Breast epithelium (tissue), 4 donors: ENCODE results near the gene RPS28. TPM values are rescaled to one million over a fixed set of nuclear protein-coding genes. Genes with fewer than 3 reads are reported as not detected.

Experiments
- DNase-seq, 2 donors: peaks; one replicate each; pipeline ENCODE4 v3.0.0-alpha.2; 2019; ENCODE audit warnings: low spot score in 2 of 2
- H3K27ac ChIP-seq, 2 donors: fragments of 200-600 bp; sonication (generic) in 1 of 2; one replicate each; pipeline ENCODE4 v1.5.1; 2016 to 2019; ENCODE audit warnings: mild to moderate bottlenecking in 1 of 2
- H3K27me3 ChIP-seq, 2 donors: fragments of 200-600 bp; sonication (generic) in 1 of 2; one replicate each; pipeline versions ENCODE4 v1.5.1 to v1.6.0; 2017 to 2019; ENCODE audit warnings: control low read depth in 1 of 2, mild to moderate bottlenecking in 1 of 2
- H3K36me3 ChIP-seq: fragments of 200-600 bp; one replicate; pipeline ENCODE4 v1.5.1; 2019
- H3K4me1 ChIP-seq, 2 donors: fragments of 200-600 bp; sonication (generic); one replicate each; pipeline ENCODE4 v1.5.1; 2016 to 2019; ENCODE audit warnings: control low read depth in 1 of 2
- H3K4me3 ChIP-seq, 3 donors: fragments of 200-600 bp; sonication (generic); 1 replicate in 2 of 3; 2 replicates in 1 of 3; pipeline ENCODE4 v1.5.1; 2016 to 2019; ENCODE audit warnings: mild to moderate bottlenecking in 3 of 3, moderate library complexity in 2 of 3
- H3K9me3 ChIP-seq, 2 donors: fragments of 200-600 bp; sonication (generic) in 1 of 2; one replicate each; pipeline ENCODE4 v1.5.1; 2016 to 2019; ENCODE audit warnings: control low read depth in 1 of 2
- POLR2A ChIP-seq: fragments of 450-650 bp; IDR thresholded peaks from one replicate; pipeline ENCODE4 v1.6.1; 2016; ENCODE audit warnings: antibody characterized with exemption, mild to moderate bottlenecking, moderate library complexity
- POLR2AphosphoS5 ChIP-seq, 3 donors: sonication (generic); formaldehyde crosslinking; IDR thresholded peaks; one replicate each; pipeline ENCODE4 v1.6.1; 2017; ENCODE audit warnings: antibody characterized with exemption in 3 of 3
- intact Hi-C: fragments of 100-400 bp; cut with DNase I; formaldehyde crosslinking; loops from one replicate; pipeline ENCODE4 v1.15.1; 2023; ENCODE audit warnings: low total_unique reads
- total RNA-seq, 3 donors: library from RNA; depleted of rRNA; stranded (reverse); fragments of >200 nt; gene quantifications; one replicate each; pipeline ENCODE4 v1.1.0, GENCODE V29; 2016
- TF ChIP-seq, protein P1 (sequence below), 3 donors: fragments of 450-650 bp; IDR thresholded peaks; one replicate each; pipeline ENCODE4 v1.5.1; 2016 to 2017; ENCODE audit warnings: antibody characterized with exemption in 3 of 3, mild to moderate bottlenecking in 3 of 3, moderate library complexity in 3 of 3

RPS28 gene
- total RNA-seq, 3 donors from 2014 or later, result 676 to 1,337 (median 789) TPM

DNA sequence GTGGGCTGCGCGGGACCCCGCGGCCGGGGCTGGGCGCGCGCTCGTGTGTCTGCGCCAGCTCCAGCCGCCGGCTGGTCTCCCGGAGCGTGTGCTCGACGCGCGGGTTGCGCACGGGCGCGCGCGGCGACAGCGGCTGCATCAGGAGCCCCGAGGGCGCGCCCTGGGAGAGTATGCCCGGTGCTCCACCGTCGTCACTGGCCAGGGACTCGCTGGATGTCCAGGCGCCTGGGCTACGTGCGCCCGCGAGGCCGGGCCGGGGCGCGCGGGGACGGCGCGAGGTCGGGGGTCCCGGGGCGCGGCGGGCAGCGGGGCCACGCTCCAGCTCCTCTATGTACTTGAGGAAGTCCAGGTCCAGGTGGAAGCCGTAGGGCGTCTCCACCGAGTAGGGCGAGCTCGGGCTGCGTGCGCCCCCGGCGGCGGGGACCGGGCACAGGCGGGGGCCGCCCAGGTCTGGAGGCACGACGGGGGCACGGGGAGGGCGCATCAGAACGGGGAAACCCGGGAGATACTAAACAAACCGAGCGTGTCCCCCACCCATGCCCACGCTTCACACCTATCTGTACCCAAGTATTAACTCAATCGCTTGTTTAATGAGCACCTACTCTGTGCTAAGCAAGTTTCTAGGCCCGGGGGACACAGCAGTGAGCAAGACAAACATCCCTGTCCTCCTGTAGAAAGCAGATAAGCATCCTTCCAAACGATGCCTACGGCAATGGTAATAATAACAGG, 14.2 kb downstream of the RPS28 start:
- Histone ChIP-seq H3K27ac (no peak overlapping the region), H3K4me3 (peak overlapping the region; percentile 1 to 70 (median 46)), H3K4me1 (peaks cover 7 to 8% of the 10 kb centered on the region in 2 donors), H3K36me3 (no peaks in the 10 kb centered on the region), H3K9me3 (no peaks in the 10 kb centered on the region), H3K27me3 (peaks cover 10 to 35% of the 10 kb centered on the region in 2 donors)
- no peak for DNase-seq
- TF ChIP-seq POLR2AphosphoS5 (IDR thresholded peaks at IDR 0.05) (no peak), POLR2A (no peak)
- TF ChIP-seq, protein P1, sequence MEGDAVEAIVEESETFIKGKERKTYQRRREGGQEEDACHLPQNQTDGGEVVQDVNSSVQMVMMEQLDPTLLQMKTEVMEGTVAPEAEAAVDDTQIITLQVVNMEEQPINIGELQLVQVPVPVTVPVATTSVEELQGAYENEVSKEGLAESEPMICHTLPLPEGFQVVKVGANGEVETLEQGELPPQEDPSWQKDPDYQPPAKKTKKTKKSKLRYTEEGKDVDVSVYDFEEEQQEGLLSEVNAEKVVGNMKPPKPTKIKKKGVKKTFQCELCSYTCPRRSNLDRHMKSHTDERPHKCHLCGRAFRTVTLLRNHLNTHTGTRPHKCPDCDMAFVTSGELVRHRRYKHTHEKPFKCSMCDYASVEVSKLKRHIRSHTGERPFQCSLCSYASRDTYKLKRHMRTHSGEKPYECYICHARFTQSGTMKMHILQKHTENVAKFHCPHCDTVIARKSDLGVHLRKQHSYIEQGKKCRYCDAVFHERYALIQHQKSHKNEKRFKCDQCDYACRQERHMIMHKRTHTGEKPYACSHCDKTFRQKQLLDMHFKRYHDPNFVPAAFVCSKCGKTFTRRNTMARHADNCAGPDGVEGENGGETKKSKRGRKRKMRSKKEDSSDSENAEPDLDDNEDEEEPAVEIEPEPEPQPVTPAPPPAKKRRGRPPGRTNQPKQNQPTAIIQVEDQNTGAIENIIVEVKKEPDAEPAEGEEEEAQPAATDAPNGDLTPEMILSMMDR (IDR thresholded peaks at IDR 0.05), result no peak
- intact Hi-C loops, result no loop called here

DNA sequence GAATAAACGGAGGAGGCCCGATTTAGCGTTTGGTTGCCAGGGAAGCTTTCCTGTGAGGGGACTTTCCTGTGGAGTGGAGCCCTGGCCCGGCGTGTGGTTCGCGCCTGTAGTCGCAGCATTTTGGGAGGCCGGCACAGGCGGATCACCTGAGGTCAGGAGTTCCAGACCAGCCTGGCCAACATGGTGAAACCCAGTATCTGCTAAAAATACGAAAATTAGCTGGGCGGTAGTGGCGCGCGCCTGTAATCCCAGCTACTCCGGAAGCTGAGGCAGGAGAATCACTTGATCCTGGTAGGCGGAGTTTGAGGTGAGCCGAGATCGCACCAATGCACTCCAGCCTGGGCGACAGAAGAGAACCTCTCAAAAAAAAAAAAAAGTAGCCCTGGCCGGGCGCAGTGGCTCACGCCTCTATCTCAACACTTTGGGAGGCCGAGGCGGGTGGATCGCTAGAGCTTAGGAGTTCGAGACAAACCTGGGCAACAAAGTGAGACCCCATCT, 14.8 kb downstream of the RPS28 start:
- intact Hi-C loops, result no loop called here
- peaks cover 7 to 8% of the 10 kb centered on the region in 2 donors for H3K4me1 ChIP-seq
- peaks cover 10 to 35% of the 10 kb centered on the region in 2 donors for H3K27me3 ChIP-seq
- no peak overlapping the region for H3K27ac ChIP-seq
- H3K9me3 ChIP-seq, result no peaks in the 10 kb centered on the region
- TF ChIP-seq POLR2A, result no peak
- no peak for TF ChIP-seq POLR2AphosphoS5 (IDR thresholded peaks at IDR 0.05)
- TF ChIP-seq, protein P1 (IDR thresholded peaks at IDR 0.05), result no peak
- H3K4me3 ChIP-seq, result peak overlapping the region in 1 of 3 donors; percentile 70
- H3K36me3 ChIP-seq, result no peaks in the 10 kb centered on the region
- DNase-seq, result no peak

DNA sequence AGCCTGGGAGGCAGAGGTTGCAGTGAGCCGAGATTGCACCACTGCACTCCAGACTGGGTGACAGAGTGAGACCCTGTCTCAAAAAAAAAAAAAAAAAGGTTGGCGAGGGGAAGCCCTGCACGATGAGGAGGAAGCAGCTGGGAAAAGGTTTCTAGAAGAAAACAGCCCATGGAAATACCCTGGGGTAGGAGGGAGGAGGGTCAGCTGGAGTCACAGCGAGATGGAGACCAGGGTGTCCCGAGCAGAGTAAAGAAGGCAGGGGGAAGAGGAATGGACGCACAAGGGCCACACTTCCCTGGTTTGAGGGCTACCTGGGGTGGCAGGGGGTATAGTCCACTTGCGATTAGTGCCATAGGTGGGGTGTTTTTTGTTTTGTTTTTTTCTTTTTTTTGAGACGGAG, 15.4 kb downstream of the RPS28 start:
- H3K36me3 ChIP-seq, result no peaks in the 10 kb centered on the region
- H3K9me3 ChIP-seq, result no peaks in the 10 kb centered on the region
- peaks cover 7 to 8% of the 10 kb centered on the region in 2 donors for H3K4me1 ChIP-seq
- no peak overlapping the region for H3K27ac ChIP-seq
- H3K27me3 ChIP-seq, result peaks cover 10 to 35% of the 10 kb centered on the region in 2 donors
- intact Hi-C loops, result no loop called here
- DNase-seq, result no peak
- no peak for TF ChIP-seq POLR2AphosphoS5 (IDR thresholded peaks at IDR 0.05)
- no peak overlapping the region for H3K4me3 ChIP-seq

DNA sequence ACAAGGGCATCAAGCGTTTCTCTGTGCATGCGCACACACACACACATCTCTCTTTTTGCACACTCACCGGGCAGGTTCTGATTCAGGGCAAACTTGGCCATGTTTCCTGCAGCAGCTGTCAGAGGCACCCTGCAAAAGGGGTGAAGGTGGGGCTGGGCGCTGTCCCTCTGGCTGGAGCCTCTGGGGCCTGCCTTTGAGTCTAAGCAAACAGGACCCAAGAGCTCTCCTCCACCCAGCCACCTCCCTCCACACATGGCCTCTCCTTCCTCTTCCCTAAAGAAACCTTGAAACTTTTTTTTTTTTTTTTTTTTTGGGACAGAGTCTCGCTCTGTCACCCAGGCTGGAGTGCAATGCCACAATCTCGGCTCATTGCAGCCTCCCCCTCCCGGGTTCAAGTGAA, 16.4 kb downstream of the RPS28 start:
- TF ChIP-seq POLR2AphosphoS5 (IDR thresholded peaks at IDR 0.05) (no peak), POLR2A (no peak)
- TF ChIP-seq, protein P1 (IDR thresholded peaks at IDR 0.05), result no peak
- no peak for DNase-seq
- Histone ChIP-seq H3K4me3 (no peak overlapping the region), H3K36me3 (no peaks in the 10 kb centered on the region), H3K27ac (no peak overlapping the region), H3K9me3 (no peaks in the 10 kb centered on the region), H3K27me3 (peaks cover 11 to 41% of the 10 kb centered on the region in 2 donors), H3K4me1 (peaks cover 7 to 9% of the 10 kb centered on the region in 2 donors)
- intact Hi-C loops, result no loop called here

DNA sequence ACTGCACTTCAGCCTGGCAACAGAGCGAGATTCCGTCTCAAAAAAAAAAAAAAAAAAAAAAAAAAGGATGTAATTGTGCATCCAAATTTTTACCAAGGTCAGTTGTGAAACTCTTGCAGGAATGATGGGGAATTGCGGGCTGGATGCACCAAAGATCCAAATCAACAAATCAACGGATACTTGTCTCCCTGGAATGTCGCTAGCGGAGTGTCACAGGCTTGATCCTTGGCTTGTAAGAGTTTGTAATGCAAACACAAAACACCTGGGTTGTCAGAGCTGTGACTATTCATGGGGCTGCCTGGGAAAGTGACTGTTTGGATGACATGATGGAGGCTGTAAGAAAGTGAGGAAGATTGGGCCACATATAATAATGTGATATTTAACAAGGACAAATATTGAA, 17.5 kb downstream of the RPS28 start:
- intact Hi-C loops, result no loop called here
- H3K27me3 ChIP-seq, result peaks cover 9 to 32% of the 10 kb centered on the region in 2 donors
- no peak for DNase-seq
- TF ChIP-seq POLR2A, result no peak
- TF ChIP-seq POLR2AphosphoS5 (IDR thresholded peaks at IDR 0.05), result no peak
- TF ChIP-seq, protein P1 (IDR thresholded peaks at IDR 0.05), result no peak
- H3K27ac ChIP-seq, result no peak overlapping the region
- H3K4me1 ChIP-seq, result peaks cover under 1 to 11% of the 10 kb centered on the region in 2 donors
- no peaks in the 10 kb centered on the region for H3K36me3 ChIP-seq
- H3K9me3 ChIP-seq, result no peaks in the 10 kb centered on the region
- no peak overlapping the region for H3K4me3 ChIP-seq
